ENCODE results near the gene PRSS38. TPM values are rescaled to one million over a fixed set of nuclear protein-coding genes. Genes with fewer than 3 reads are reported as not detected.

PRSS38 gene
- total and polyA plus RNA-seq, 2 experiments from 2014 or later, result not detected

DNA sequence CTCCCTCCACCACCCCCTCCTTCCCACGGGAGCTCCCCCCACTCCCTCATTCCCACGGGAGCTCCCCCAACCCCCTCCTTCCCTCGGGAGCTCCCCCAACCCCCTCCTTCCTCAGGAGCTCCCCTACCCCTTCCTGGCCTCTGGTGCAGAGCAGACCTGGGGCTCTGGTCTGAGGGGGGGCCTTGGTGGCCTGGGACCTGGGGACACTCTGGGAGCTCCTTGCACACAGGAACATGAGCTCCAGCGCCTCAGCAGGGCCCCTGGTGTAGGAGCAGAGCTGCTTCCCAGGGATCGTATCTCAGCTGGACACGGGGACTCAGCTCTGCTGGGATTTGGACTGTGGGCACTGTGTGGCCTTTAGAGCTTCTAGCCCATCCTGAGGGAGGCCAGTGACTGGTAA lies 19.7 kb upstream of the PRSS38 start:
- no peak overlapping the region for H3K4me3 ChIP-seq

More for the DNA sequence above, 19.7 kb upstream of the PRSS38 start:
- H3K4me2 ChIP-seq, result no peak overlapping the region
- H2AFZ ChIP-seq, result no peak overlapping the region
- DNase-seq (ENCODE audit: low spot score), result no peak
- no peaks in the 10 kb centered on the region for H3K27me3 ChIP-seq (ENCODE audit: insufficient read depth)
- H3K79me2 ChIP-seq (replicated peaks; ENCODE audit: insufficient read depth), result no peaks in the 10 kb centered on the region
- ATAC-seq, result no peak
- no peaks in the 10 kb centered on the region for H3K9me2 ChIP-seq (ENCODE audit: insufficient read depth)
- H4K20me1 ChIP-seq (replicated peaks; ENCODE audit: insufficient read depth), result no peaks in the 10 kb centered on the region; the same call in 1 of the 2 replicates
- H3K27me3 Mint-ChIP-seq (ENCODE audit: insufficient read depth, low read depth, poor library complexity), result peaks cover 2% of the 10 kb centered on the region
- H3K36me3 ChIP-seq (ENCODE audit: insufficient read depth), result no peaks in the 10 kb centered on the region
- no peaks in the 10 kb centered on the region; the same call in 2 of the 3 replicates for H3K36me3 Mint-ChIP-seq (ENCODE audit: low read depth)
- TF ChIP-seq, protein P1, sequence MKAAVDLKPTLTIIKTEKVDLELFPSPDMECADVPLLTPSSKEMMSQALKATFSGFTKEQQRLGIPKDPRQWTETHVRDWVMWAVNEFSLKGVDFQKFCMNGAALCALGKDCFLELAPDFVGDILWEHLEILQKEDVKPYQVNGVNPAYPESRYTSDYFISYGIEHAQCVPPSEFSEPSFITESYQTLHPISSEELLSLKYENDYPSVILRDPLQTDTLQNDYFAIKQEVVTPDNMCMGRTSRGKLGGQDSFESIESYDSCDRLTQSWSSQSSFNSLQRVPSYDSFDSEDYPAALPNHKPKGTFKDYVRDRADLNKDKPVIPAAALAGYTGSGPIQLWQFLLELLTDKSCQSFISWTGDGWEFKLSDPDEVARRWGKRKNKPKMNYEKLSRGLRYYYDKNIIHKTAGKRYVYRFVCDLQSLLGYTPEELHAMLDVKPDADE (IDR thresholded peaks at IDR 0.05), result no peak
- TF ChIP-seq CREB1 (CRISPR knock-in tag; IDR thresholded peaks at IDR 0.05; ENCODE audit: low read depth), result no peak
- TF ChIP-seq, protein P2, sequence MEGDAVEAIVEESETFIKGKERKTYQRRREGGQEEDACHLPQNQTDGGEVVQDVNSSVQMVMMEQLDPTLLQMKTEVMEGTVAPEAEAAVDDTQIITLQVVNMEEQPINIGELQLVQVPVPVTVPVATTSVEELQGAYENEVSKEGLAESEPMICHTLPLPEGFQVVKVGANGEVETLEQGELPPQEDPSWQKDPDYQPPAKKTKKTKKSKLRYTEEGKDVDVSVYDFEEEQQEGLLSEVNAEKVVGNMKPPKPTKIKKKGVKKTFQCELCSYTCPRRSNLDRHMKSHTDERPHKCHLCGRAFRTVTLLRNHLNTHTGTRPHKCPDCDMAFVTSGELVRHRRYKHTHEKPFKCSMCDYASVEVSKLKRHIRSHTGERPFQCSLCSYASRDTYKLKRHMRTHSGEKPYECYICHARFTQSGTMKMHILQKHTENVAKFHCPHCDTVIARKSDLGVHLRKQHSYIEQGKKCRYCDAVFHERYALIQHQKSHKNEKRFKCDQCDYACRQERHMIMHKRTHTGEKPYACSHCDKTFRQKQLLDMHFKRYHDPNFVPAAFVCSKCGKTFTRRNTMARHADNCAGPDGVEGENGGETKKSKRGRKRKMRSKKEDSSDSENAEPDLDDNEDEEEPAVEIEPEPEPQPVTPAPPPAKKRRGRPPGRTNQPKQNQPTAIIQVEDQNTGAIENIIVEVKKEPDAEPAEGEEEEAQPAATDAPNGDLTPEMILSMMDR (conservative IDR thresholded peaks at IDR 0.05; ENCODE audit: low read depth in 2 of 2), result no peak
- TF ChIP-seq JUNB (IDR thresholded peaks at IDR 0.05; ENCODE audit: unreplicated experiment), result no peak
- no peak for TF ChIP-seq POLR2AphosphoS5 (IDR thresholded peaks at IDR 0.05; ENCODE audit: low read depth)
- TF ChIP-seq NANOG (IDR thresholded peaks at IDR 0.05; ENCODE audit: borderline replicate concordance), result no peak
- TF ChIP-seq STAT1 (IDR thresholded peaks at IDR 0.05; ENCODE audit: unreplicated experiment), result no peak
- TF ChIP-seq, protein P3, sequence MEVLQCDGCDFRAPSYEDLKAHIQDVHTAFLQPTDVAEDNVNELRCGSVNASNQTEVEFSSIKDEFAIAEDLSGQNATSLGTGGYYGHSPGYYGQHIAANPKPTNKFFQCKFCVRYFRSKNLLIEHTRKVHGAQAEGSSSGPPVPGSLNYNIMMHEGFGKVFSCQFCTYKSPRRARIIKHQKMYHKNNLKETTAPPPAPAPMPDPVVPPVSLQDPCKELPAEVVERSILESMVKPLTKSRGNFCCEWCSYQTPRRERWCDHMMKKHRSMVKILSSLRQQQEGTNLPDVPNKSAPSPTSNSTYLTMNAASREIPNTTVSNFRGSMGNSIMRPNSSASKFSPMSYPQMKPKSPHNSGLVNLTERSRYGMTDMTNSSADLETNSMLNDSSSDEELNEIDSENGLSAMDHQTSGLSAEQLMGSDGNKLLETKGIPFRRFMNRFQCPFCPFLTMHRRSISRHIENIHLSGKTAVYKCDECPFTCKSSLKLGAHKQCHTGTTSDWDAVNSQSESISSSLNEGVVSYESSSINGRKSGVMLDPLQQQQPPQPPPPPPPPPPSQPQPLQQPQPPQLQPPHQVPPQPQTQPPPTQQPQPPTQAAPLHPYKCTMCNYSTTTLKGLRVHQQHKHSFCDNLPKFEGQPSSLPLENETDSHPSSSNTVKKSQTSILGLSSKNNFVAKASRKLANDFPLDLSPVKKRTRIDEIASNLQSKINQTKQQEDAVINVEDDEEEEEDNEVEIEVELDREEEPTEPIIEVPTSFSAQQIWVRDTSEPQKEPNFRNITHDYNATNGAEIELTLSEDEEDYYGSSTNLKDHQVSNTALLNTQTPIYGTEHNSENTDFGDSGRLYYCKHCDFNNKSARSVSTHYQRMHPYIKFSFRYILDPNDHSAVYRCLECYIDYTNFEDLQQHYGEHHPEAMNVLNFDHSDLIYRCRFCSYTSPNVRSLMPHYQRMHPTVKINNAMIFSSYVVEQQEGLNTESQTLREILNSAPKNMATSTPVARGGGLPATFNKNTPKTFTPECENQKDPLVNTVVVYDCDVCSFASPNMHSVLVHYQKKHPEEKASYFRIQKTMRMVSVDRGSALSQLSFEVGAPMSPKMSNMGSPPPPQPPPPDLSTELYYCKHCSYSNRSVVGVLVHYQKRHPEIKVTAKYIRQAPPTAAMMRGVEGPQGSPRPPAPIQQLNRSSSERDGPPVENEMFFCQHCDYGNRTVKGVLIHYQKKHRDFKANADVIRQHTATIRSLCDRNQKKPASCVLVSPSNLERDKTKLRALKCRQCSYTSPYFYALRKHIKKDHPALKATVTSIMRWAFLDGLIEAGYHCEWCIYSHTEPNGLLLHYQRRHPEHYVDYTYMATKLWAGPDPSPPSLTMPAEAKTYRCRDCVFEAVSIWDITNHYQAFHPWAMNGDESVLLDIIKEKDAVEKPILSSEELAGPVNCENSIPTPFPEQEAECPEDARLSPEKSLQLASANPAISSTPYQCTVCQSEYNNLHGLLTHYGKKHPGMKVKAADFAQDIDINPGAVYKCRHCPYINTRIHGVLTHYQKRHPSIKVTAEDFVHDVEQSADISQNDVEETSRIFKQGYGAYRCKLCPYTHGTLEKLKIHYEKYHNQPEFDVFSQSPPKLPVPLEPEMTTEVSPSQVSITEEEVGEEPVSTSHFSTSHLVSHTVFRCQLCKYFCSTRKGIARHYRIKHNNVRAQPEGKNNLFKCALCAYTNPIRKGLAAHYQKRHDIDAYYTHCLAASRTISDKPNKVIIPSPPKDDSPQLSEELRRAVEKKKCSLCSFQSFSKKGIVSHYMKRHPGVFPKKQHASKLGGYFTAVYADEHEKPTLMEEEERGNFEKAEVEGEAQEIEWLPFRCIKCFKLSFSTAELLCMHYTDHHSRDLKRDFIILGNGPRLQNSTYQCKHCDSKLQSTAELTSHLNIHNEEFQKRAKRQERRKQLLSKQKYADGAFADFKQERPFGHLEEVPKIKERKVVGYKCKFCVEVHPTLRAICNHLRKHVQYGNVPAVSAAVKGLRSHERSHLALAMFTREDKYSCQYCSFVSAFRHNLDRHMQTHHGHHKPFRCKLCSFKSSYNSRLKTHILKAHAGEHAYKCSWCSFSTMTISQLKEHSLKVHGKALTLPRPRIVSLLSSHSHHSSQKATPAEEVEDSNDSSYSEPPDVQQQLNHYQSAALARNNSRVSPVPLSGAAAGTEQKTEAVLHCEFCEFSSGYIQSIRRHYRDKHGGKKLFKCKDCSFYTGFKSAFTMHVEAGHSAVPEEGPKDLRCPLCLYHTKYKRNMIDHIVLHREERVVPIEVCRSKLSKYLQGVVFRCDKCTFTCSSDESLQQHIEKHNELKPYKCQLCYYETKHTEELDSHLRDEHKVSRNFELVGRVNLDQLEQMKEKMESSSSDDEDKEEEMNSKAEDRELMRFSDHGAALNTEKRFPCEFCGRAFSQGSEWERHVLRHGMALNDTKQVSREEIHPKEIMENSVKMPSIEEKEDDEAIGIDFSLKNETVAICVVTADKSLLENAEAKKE (CRISPR knock-in tag; IDR thresholded peaks at IDR 0.05), result no peak
- TF ChIP-seq, protein P4, sequence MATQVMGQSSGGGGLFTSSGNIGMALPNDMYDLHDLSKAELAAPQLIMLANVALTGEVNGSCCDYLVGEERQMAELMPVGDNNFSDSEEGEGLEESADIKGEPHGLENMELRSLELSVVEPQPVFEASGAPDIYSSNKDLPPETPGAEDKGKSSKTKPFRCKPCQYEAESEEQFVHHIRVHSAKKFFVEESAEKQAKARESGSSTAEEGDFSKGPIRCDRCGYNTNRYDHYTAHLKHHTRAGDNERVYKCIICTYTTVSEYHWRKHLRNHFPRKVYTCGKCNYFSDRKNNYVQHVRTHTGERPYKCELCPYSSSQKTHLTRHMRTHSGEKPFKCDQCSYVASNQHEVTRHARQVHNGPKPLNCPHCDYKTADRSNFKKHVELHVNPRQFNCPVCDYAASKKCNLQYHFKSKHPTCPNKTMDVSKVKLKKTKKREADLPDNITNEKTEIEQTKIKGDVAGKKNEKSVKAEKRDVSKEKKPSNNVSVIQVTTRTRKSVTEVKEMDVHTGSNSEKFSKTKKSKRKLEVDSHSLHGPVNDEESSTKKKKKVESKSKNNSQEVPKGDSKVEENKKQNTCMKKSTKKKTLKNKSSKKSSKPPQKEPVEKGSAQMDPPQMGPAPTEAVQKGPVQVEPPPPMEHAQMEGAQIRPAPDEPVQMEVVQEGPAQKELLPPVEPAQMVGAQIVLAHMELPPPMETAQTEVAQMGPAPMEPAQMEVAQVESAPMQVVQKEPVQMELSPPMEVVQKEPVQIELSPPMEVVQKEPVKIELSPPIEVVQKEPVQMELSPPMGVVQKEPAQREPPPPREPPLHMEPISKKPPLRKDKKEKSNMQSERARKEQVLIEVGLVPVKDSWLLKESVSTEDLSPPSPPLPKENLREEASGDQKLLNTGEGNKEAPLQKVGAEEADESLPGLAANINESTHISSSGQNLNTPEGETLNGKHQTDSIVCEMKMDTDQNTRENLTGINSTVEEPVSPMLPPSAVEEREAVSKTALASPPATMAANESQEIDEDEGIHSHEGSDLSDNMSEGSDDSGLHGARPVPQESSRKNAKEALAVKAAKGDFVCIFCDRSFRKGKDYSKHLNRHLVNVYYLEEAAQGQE (IDR thresholded peaks at IDR 0.05; ENCODE audit: unreplicated experiment), result no peak
- no peak for TF ChIP-seq EZH2phosphoT487 (IDR thresholded peaks at IDR 0.05; ENCODE audit: unreplicated experiment)
- no peak for TF ChIP-seq ZNF331 (CRISPR knock-in tag; IDR thresholded peaks at IDR 0.05; ENCODE audit: low read depth)
- TF ChIP-seq EZH2 (IDR thresholded peaks at IDR 0.05; ENCODE audit: low read depth, unreplicated experiment), result no peak
- no peak for TF ChIP-seq ZNF114 (CRISPR knock-in tag; IDR thresholded peaks at IDR 0.05)
- H3K4me1 Mint-ChIP-seq, result peaks cover 16% of the 10 kb centered on the region
- H3K4me1 ChIP-seq (ENCODE audit: insufficient read depth), result peaks cover 16% of the 10 kb centered on the region
- H3K9me3 Mint-ChIP-seq, result no peaks in the 10 kb centered on the region
- H3K27ac Mint-ChIP-seq, result no peak overlapping the region
- H3K4me3 Mint-ChIP-seq, result no peak overlapping the region
- H3F3A ChIP-seq (replicated peaks; ENCODE audit: low read depth), result no peaks in the 10 kb centered on the region
- H3K27ac ChIP-seq (ENCODE audit: low read depth), result no peak overlapping the region
